HK-2 (cell line): ENCODE measurements around the gene ATP6V0A1.
"Not testable (repeated sequence)": the region's sequence is repeated elsewhere in the genome, so short reads cannot be mapped to it uniquely, and the experiment has no call there.

Experiments used
- DNase-seq: peaks from one replicate; pipeline ENCODE4 v3.0.0-alpha.2; 2018; ENCODE audit not compliant: unreplicated experiment

ATP6V0A1 gene

GRCh38 chr17:42436391-42436790 lies 22.3 kb upstream of the ATP6V0A1 start:
- DNase-seq: no peak

- DNase-seq: no peak
Measured at GRCh38 chr17:42438600-42439567, 19.8 kb upstream of the ATP6V0A1 start.

GRCh38 chr17:42441371-42442195 lies 17.1 kb upstream of the ATP6V0A1 start:
- DNase-seq: no peak

- no peak for DNase-seq
Measured at GRCh38 chr17:42442196-42442565, 16.5 kb upstream of the ATP6V0A1 start.

- not testable (repeated sequence) for DNase-seq
Measured at GRCh38 chr17:42449176-42449575, 9.5 kb upstream of the ATP6V0A1 start.

- DNase-seq: not testable (repeated sequence)
Measured at GRCh38 chr17:42449838-42450237, 8.8 kb upstream of the ATP6V0A1 start.

- not testable (repeated sequence) for DNase-seq
Measured at GRCh38 chr17:42451270-42451669, 7.4 kb upstream of the ATP6V0A1 start.

GRCh38 chr17:42453439-42453838 lies 5.2 kb upstream of the ATP6V0A1 start:
- no peak for DNase-seq

- not testable (repeated sequence) for DNase-seq
Measured at GRCh38 chr17:42454987-42455386, 3.7 kb upstream of the ATP6V0A1 start.

GRCh38 chr17:42456223-42457106 lies 2.2 kb upstream of the ATP6V0A1 start:
- DNase-seq: peak; percentile 5

GRCh38 chr17:42457107-42457792 lies 1.4 kb upstream of the ATP6V0A1 start:
- DNase-seq: no peak

GRCh38 chr17:42459256-42459800 lies 650 bp downstream of the ATP6V0A1 start:
- DNase-seq: peak; percentile 47

GRCh38 chr17:42459801-42460281 lies 1.2 kb downstream of the ATP6V0A1 start:
- DNase-seq: no peak

GRCh38 chr17:42460371-42460770 lies 1.7 kb downstream of the ATP6V0A1 start:
- DNase-seq: no peak

GRCh38 chr17:42463976-42464400 lies 5.3 kb downstream of the ATP6V0A1 start:
- peak; percentile 12 for DNase-seq

- no peak for DNase-seq
Measured at GRCh38 chr17:42467889-42468288, 9.2 kb downstream of the ATP6V0A1 start.

- no peak for DNase-seq
Measured at GRCh38 chr17:42472709-42473521, 14.2 kb downstream of the ATP6V0A1 start.

- DNase-seq: no peak
Measured at GRCh38 chr17:42474276-42474675, 15.6 kb downstream of the ATP6V0A1 start.

- DNase-seq: no peak
Measured at GRCh38 chr17:42475121-42475520, 16.4 kb downstream of the ATP6V0A1 start.

GRCh38 chr17:42475835-42476234 lies 17.2 kb downstream of the ATP6V0A1 start:
- DNase-seq: no peak
